Keratinocyte (primary cell): ENCODE measurements around the gene ZRANB1. TPM values are rescaled to one million over a fixed set of nuclear protein-coding genes. Genes with fewer than 3 reads are reported as not detected.

ENCODE experiments used
- DNase-seq: peaks from one replicate; pipeline ENCODE4 v3.0.0-alpha.2; 2011; ENCODE audit warnings: low read depth, missing footprints, low spot score
- FAIRE-seq: peaks from 2 replicates; lab custom pipeline; 2011; peaks lifted over from hg19 to GRCh38; lab: Jason Lieb, UNC
- H2AFZ ChIP-seq: 2 replicates; pipeline ENCODE4 v1.6.0; 2012; ENCODE audit warnings: low read length, control low read depth, inconsistent platforms; ENCODE audit not compliant: control insufficient read depth
- H3K27ac ChIP-seq: 2 replicates; pipeline ENCODE4 v1.5.1; 2011; ENCODE audit warnings: low read length; ENCODE audit not compliant: control insufficient read depth, insufficient read depth
- H3K27me3 ChIP-seq: 3 replicates; pipeline ENCODE4 v1.6.0; 2011; ENCODE audit warnings: low read length; ENCODE audit not compliant: control insufficient read depth, insufficient read depth; ENCODE audit errors: extremely low read depth
- H3K36me3 ChIP-seq, 2 experiments: 2 replicates in 1 of 2; 3 replicates in 1 of 2; pipeline ENCODE4 v1.5.1; 2011; ENCODE audit warnings: low read length in 2 of 2, mild to moderate bottlenecking in 1 of 2; ENCODE audit not compliant: control insufficient read depth in 2 of 2, insufficient read depth in 2 of 2; ENCODE audit errors: extremely low read depth in 1 of 2
- H3K4me1 ChIP-seq: 3 replicates; pipeline ENCODE4 v1.5.1; 2011; ENCODE audit warnings: low read length; ENCODE audit not compliant: control insufficient read depth, insufficient read depth; ENCODE audit errors: extremely low read depth
- H3K4me2 ChIP-seq: 3 replicates; pipeline ENCODE4 v1.6.0; 2011; ENCODE audit warnings: low read depth, low read length; ENCODE audit not compliant: control insufficient read depth, insufficient read depth; ENCODE audit errors: extremely low read depth
- H3K4me3 ChIP-seq, 3 experiments: fragments of 200-600 bp in 1 of 3; sonication (generic) in 1 of 3; 2 replicates in 2 of 3; 3 replicates in 1 of 3; pipeline ENCODE4 v1.5.1; 2011 to 2016; ENCODE audit warnings: low read length in 3 of 3, mild to moderate bottlenecking in 3 of 3, control low read depth in 2 of 3, inconsistent platforms in 1 of 3, low read depth in 1 of 3, mixed read lengths in 1 of 3, mixed run types in 1 of 3, moderate library complexity in 1 of 3; ENCODE audit not compliant: control insufficient read depth in 2 of 3, insufficient read depth in 2 of 3; ENCODE audit errors: extremely low read depth in 1 of 3
- H3K79me2 ChIP-seq: 2 replicates; pipeline ENCODE4 v1.6.0; 2012; ENCODE audit warnings: low read length; ENCODE audit not compliant: control insufficient read depth, insufficient read depth
- H3K9ac ChIP-seq: 3 replicates; pipeline ENCODE4 v1.6.0; 2011; ENCODE audit warnings: low read length; ENCODE audit not compliant: control insufficient read depth, insufficient read depth; ENCODE audit errors: extremely low read depth
- H3K9me1 ChIP-seq: 3 replicates; pipeline ENCODE4 v1.6.0; 2011; ENCODE audit warnings: low read length; ENCODE audit not compliant: control insufficient read depth, insufficient read depth; ENCODE audit errors: extremely low read depth
- H3K9me3 ChIP-seq: 2 replicates; pipeline ENCODE4 v1.5.1; 2012; ENCODE audit warnings: low read depth, low read length; ENCODE audit not compliant: control insufficient read depth
- H4K20me1 ChIP-seq: 3 replicates; pipeline ENCODE4 v1.6.0; 2011; ENCODE audit warnings: low read length; ENCODE audit not compliant: control insufficient read depth, insufficient read depth; ENCODE audit errors: extremely low read depth
- CTCF ChIP-seq, 3 experiments: IDR thresholded peaks in 1 of 3; conservative IDR thresholded peaks in 1 of 3; optimal IDR thresholded peaks in 1 of 3; 2 replicates in 2 of 3; 3 replicates in 1 of 3; pipeline versions ENCODE3 to v1.5.1; 2011; ENCODE audit warnings: low read length in 3 of 3, mild to moderate bottlenecking in 3 of 3, moderate library complexity in 2 of 3, control low read depth in 1 of 3, inconsistent platforms in 1 of 3; ENCODE audit not compliant: insufficient read depth in 2 of 3; ENCODE audit errors: extremely low read depth in 1 of 3
- EZH2 ChIP-seq: IDR thresholded peaks from one replicate; pipeline ENCODE4 v1.6.1; 2012; ENCODE audit warnings: inconsistent platforms, mild to moderate bottlenecking, low read length, moderate library complexity
- dilution Hi-C: fragments of 300-500 bp; cut with MboI; formaldehyde crosslinking; loops from one replicate; pipeline ENCODE4 v1.7.0; 2020; ENCODE audit warnings: low sequenced_read_pairs; ENCODE audit not compliant: extremely low pct_ligation_motif_present
- polyA plus RNA-seq, 5 experiments: library from polyadenylated mRNA; depleted of rRNA in 3 of 5; stranded (reverse) in 3 of 5; stranded (forward) in 1 of 5; unstranded in 1 of 5; fragments of >200 nt; gene quantifications; 1 replicate in 1 of 5; 2 replicates in 3 of 5; 3 replicates in 1 of 5; pipeline versions ENCODE4 v1.2.1 to v1.2.3, GENCODE V29; 2011 to 2012; ENCODE audit warnings: missing spikeins in 2 of 5, low read depth in 1 of 5, low replicate concordance in 1 of 5

ZRANB1 gene
- polyA plus RNA-seq, 1 donor (not counting 4 experiments of a cell fraction or from before 2014, with no cell fraction given), result 9.3 TPM

- Histone ChIP-seq H3K4me3 (no peak overlapping the region), H3K4me1 (peaks cover 7% of the 10 kb centered on the region), H3K9ac (no peak overlapping the region), H3K36me3 (peaks cover 16 to 27% of the 10 kb centered on the region in 2 experiments), H3K27ac (no peak overlapping the region), H3K79me2 (peaks cover 87% of the 10 kb centered on the region), H3K9me1 (no peaks in the 10 kb centered on the region), H3K9me3 (no peaks in the 10 kb centered on the region), H3K27me3 (no peaks in the 10 kb centered on the region), H3K4me2 (no peak overlapping the region), H4K20me1 (peaks cover 22% of the 10 kb centered on the region), H2AFZ (no peak overlapping the region)
- dilution Hi-C loops, result no loop called here
- TF ChIP-seq CTCF (optimal IDR thresholded peaks at IDR 0.05 in 1 of 3, IDR thresholded peaks at IDR 0.05 in 1 of 3, conservative IDR thresholded peaks at IDR 0.05 in 1 of 3; ENCODE audit: extremely low read depth in 1 of 3, insufficient read depth in 2 of 3, low read length in 3 of 3) (no peak), EZH2 (no peak)
- DNase-seq, result no peak
- FAIRE-seq, result no peak
Observed at GRCh38 chr10:125027871-125028869, 86.2 kb downstream of the ZRANB1 start.

GRCh38 chr10:125029584-125030242 is 87.8 kb downstream of the ZRANB1 start:
- H2AFZ ChIP-seq, result no peak overlapping the region
- no peak overlapping the region for H3K9ac ChIP-seq
- no peak overlapping the region for H3K4me2 ChIP-seq
- no peak for DNase-seq
- H3K36me3 ChIP-seq, result peaks cover 15 to 30% of the 10 kb centered on the region in 2 experiments
- H3K4me1 ChIP-seq, result peaks cover 14% of the 10 kb centered on the region
- H3K79me2 ChIP-seq, result peaks cover 87% of the 10 kb centered on the region
- H3K4me3 ChIP-seq, result no peak overlapping the region
- no peaks in the 10 kb centered on the region for H3K27me3 ChIP-seq
- no peaks in the 10 kb centered on the region for H3K9me1 ChIP-seq
- H4K20me1 ChIP-seq, result peaks cover 18% of the 10 kb centered on the region
- H3K27ac ChIP-seq, result no peak overlapping the region
- dilution Hi-C loops, result no loop called here
- no peaks in the 10 kb centered on the region for H3K9me3 ChIP-seq
- TF ChIP-seq EZH2, result no peak
- TF ChIP-seq CTCF (optimal IDR thresholded peaks at IDR 0.05 in 1 of 3, IDR thresholded peaks at IDR 0.05 in 1 of 3, conservative IDR thresholded peaks at IDR 0.05 in 1 of 3; ENCODE audit: extremely low read depth in 1 of 3, insufficient read depth in 2 of 3, low read length in 3 of 3), result no peak
- FAIRE-seq, result no peak
